Measurements from ENCODE around the gene DOK7. TPM values are rescaled to one million over a fixed set of nuclear protein-coding genes. Genes with fewer than 3 reads are reported as not detected.

The DOK7 gene
- total RNA-seq, 4 donors from 2014 or later, result 1.7 to 11.2 (median 2.6) TPM

DNA sequence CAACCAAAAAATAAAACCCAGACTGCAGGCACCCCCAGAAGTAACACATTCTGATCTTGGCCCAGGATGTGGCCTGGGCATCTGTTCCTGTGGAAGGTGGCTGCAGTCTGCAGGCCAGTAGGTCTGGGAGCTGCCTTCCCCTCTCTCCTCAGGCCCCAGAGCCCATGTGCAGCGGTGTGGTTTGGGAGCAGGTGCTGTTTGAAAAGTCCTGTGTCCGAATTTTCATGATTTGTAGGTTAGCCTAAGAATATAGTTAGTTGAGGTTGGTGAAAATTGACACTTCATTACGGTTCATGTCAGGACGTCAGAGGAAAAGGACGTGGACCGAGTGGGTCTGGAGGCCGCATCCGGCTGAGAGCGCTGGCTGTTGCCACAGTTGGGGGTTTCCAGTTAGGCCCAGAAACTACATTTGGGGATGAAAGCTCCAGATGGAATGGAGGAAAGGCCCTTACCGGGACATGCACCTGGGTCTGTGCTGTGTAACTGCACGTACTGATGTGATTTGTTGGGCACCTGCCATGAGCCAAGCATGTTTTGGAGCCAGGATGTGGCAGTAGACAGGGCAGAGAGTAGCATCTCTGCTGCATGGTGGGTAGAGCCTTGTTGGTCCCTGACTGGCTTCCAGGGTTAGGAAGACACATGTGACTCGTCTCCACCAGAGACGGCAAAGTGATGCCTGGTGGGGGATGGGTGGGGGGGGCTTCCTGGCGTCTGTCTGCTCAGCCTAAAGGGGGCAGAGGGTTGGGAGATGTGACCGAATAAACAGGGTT is 43.1 kb upstream of the DOK7 start:
- WGBS, result 83% methylated on average over 13 of the region's 15 CpGs

DNA sequence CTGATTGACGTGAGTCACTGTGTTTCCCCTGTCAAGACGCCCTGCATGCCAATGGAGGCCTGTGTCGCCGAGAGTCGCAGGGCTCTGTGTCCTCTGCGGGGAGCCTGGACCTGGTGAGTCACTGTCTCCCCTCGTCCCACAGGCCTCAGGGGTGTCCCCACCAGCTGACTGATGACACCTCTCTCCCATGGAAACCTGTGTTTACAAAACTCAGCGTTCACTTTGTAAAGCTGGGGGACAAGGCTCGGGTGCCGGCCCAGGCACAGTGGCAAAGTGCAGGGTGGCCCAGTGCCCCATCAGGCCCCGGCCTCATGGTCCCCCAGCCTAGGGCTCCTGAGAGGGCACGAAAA is 42.5 kb upstream of the DOK7 start:
- WGBS, result 71% methylated on average over 6 of the region's 12 CpGs
- TF ChIP-seq CTCF (IDR thresholded peaks at IDR 0.05), result no peak
- TF ChIP-seq EP300 (IDR thresholded peaks at IDR 0.05), result no peak
- TF ChIP-seq POLR2A (IDR thresholded peaks at IDR 0.05), result no peak
- no peak for TF ChIP-seq POLR2AphosphoS5 (IDR thresholded peaks at IDR 0.05)
- no peak overlapping the region for H3K4me3 ChIP-seq
- H3K9me3 ChIP-seq, result no peaks in the 10 kb centered on the region
- H3K27me3 ChIP-seq, result no peaks in the 10 kb centered on the region
- H3K4me1 ChIP-seq, result no peaks in the 10 kb centered on the region
- H3K36me3 ChIP-seq, result peaks cover 80% of the 10 kb centered on the region
- peak in 1 of 2 donors; percentile 55 for DNase-seq (ENCODE audit: low spot score in 2 of 2)
- H3K27ac ChIP-seq, result no peak overlapping the region

More for the DNA sequence above, 43.1 kb upstream of the DOK7 start:
- H3K4me1 ChIP-seq, result no peaks in the 10 kb centered on the region
- H3K27me3 ChIP-seq, result no peaks in the 10 kb centered on the region
- no peak for TF ChIP-seq CTCF (IDR thresholded peaks at IDR 0.05)
- TF ChIP-seq POLR2AphosphoS5 (IDR thresholded peaks at IDR 0.05), result no peak
- TF ChIP-seq EP300 (IDR thresholded peaks at IDR 0.05), result no peak
- no peak for TF ChIP-seq POLR2A (IDR thresholded peaks at IDR 0.05)
- no peaks in the 10 kb centered on the region for H3K9me3 ChIP-seq
- peaks cover 82% of the 10 kb centered on the region for H3K36me3 ChIP-seq
- no peak overlapping the region for H3K4me3 ChIP-seq
- DNase-seq (ENCODE audit: low spot score in 2 of 2), result peak; percentile 33 to 55
- H3K27ac ChIP-seq, result no peak overlapping the region

DNA sequence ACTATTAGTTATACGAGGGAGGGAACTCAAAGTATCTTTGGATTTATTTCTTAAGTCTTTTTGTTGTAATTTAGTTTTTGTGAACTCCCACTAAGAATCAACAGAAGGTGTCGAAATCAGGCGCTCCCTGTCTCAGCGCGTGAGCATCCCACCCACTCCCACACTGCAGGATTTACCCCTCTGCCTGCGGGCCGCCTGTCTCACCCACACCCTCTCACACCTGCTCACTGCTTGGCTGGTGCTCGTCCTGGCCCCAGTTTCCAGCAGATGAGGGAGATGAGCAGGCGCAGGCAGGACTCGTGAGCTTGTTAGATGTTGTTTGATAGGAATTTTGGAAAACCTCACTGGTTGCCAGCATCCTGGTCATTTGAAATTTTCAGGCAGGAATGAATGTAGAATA is 42.1 kb upstream of the DOK7 start:
- Histone ChIP-seq H3K27ac (no peak overlapping the region), H3K9me3 (no peaks in the 10 kb centered on the region), H3K27me3 (no peaks in the 10 kb centered on the region), H3K4me1 (no peaks in the 10 kb centered on the region), H3K4me3 (no peak overlapping the region), H3K36me3 (peaks cover 76% of the 10 kb centered on the region)
- peak in 1 of 2 donors; percentile 44 for DNase-seq (ENCODE audit: low spot score in 2 of 2)
- 61% methylated on average over 10 of the region's 10 CpGs for WGBS
- TF ChIP-seq POLR2A (IDR thresholded peaks at IDR 0.05), result no peak
- no peak for TF ChIP-seq POLR2AphosphoS5 (IDR thresholded peaks at IDR 0.05)
- TF ChIP-seq EP300 (IDR thresholded peaks at IDR 0.05), result no peak
- TF ChIP-seq CTCF (IDR thresholded peaks at IDR 0.05), result no peak

DNA sequence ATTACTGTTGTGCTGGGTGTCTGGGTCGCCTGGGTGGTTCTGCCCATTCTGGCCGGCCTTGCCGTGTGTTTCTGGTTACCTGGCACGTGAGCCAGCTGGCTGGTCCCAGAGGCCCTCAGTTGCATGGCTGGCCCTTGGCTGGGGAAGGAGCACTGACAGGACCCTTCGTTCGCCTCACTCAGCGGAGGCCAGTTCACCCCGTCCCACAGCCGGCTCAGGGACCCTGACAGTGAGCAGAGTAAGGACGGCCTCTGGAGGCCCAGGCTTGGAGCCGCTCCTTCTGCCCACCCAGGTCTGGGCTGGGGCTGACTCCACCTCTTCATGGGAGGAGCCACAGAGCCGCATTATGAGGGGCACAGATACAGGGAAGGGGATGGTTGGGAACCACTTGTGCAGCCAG is 41.6 kb upstream of the DOK7 start:
- no peak overlapping the region for H3K4me3 ChIP-seq
- 86% methylated on average over 7 of the region's 12 CpGs for WGBS
- no peak for DNase-seq (ENCODE audit: low spot score in 2 of 2)
- no peak overlapping the region for H3K27ac ChIP-seq
- no peaks in the 10 kb centered on the region for H3K27me3 ChIP-seq
- TF ChIP-seq POLR2AphosphoS5 (IDR thresholded peaks at IDR 0.05) (no peak), EP300 (IDR thresholded peaks at IDR 0.05) (no peak), CTCF (IDR thresholded peaks at IDR 0.05) (no peak), POLR2A (IDR thresholded peaks at IDR 0.05) (no peak)
- no peaks in the 10 kb centered on the region for H3K4me1 ChIP-seq
- peaks cover 75% of the 10 kb centered on the region for H3K36me3 ChIP-seq
- H3K9me3 ChIP-seq, result no peaks in the 10 kb centered on the region

DNA sequence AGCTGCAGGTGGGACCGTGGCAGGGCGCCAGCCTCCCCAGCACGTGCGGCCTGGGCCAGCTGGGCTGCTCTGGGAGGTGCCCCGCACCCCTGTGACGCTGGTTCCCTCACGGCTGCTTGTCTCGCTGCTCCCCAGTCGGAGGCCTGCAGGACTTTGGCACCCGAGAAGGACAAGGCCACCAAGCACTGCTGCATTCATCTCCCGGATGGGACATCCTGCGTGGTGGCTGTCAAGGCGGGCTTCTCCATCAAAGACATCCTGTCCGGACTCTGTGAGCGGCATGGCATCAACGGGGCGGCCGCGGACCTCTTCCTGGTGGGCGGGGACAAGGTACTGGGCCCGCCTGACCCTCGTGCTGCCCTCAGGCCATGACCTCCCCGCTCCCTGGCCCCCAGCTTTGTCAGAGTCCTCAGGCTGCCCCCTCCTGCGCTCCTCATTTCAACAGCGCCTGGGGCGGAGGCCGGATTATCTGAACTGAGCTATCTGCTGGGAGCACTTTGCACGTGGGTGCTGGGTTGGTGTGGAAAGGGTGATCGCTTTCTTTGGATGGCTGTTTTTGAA is 40.8 kb upstream of the DOK7 start:
- Histone ChIP-seq H3K36me3 (peaks cover 75% of the 10 kb centered on the region), H3K27me3 (no peaks in the 10 kb centered on the region), H3K4me3 (no peak overlapping the region), H3K27ac (no peak overlapping the region), H3K9me3 (no peaks in the 10 kb centered on the region), H3K4me1 (no peaks in the 10 kb centered on the region)
- TF ChIP-seq CTCF (IDR thresholded peaks at IDR 0.05), result no peak
- TF ChIP-seq POLR2AphosphoS5 (IDR thresholded peaks at IDR 0.05), result no peak
- TF ChIP-seq POLR2A (IDR thresholded peaks at IDR 0.05), result no peak
- TF ChIP-seq EP300 (IDR thresholded peaks at IDR 0.05), result no peak
- DNase-seq (ENCODE audit: low spot score in 2 of 2), result no peak
- 93% methylated on average over 8 of the region's 29 CpGs for WGBS
